Liver (tissue), 9 donors: ENCODE data around the gene PGBD5. TPM values are rescaled to one million over a fixed set of nuclear protein-coding genes. Genes with fewer than 3 reads are reported as not detected.

Source experiments
- DNase-seq: peaks from one replicate; pipeline ENCODE4 v3.0.0-alpha.2; 2017; ENCODE audit warnings: low spot score
- H3K27ac ChIP-seq, 2 donors: one replicate each; pipeline ENCODE4 v1.7.0; 2013; ENCODE audit warnings: inconsistent platforms in 2 of 2, low read length in 2 of 2, control low read depth in 1 of 2, low read depth in 1 of 2, mild to moderate bottlenecking in 1 of 2
- H3K27me3 ChIP-seq, 4 donors: one replicate each; pipeline versions ENCODE4 v1.6.1 to v1.7.0; 2013; ENCODE audit warnings: low read length in 3 of 4, inconsistent platforms in 1 of 4, mild to moderate bottlenecking in 1 of 4, moderate library complexity in 1 of 4; ENCODE audit not compliant: control insufficient read depth in 4 of 4, insufficient read depth in 4 of 4
- H3K36me3 ChIP-seq, 4 donors: one replicate each; pipeline versions ENCODE4 v1.6.1 to v1.7.0; 2013; ENCODE audit warnings: low read length in 3 of 4, mild to moderate bottlenecking in 3 of 4, low read depth in 1 of 4, moderate library complexity in 1 of 4; ENCODE audit not compliant: control insufficient read depth in 4 of 4, insufficient read depth in 3 of 4
- H3K4me1 ChIP-seq, 4 donors: one replicate each; pipeline versions ENCODE4 v1.6.1 to v1.7.0; 2013; ENCODE audit warnings: low read length in 3 of 4, mild to moderate bottlenecking in 3 of 4, moderate library complexity in 1 of 4; ENCODE audit not compliant: control insufficient read depth in 4 of 4, insufficient read depth in 4 of 4
- H3K4me3 ChIP-seq, 3 donors: one replicate each; pipeline versions ENCODE4 v1.6.1 to v1.7.0; 2013; ENCODE audit warnings: low read length in 3 of 3, control low read depth in 1 of 3, low read depth in 1 of 3, mild to moderate bottlenecking in 1 of 3
- H3K9ac ChIP-seq, 2 donors: one replicate each; pipeline ENCODE4 v1.7.0; 2013; ENCODE audit warnings: low read length in 2 of 2, mild to moderate bottlenecking in 2 of 2, moderate library complexity in 2 of 2, control low read depth in 1 of 2, low read depth in 1 of 2
- H3K9me3 ChIP-seq, 4 donors: one replicate each; pipeline versions ENCODE4 v1.6.1 to v1.7.0; 2013; ENCODE audit warnings: low read length in 3 of 4; ENCODE audit not compliant: control insufficient read depth in 4 of 4
- EGR1 ChIP-seq, 2 donors: IDR thresholded peaks; 2 replicates each; pipeline ENCODE4 v1.6.1; 2016 to 2018; ENCODE audit warnings: antibody characterized with exemption in 2 of 2, low read depth in 2 of 2
- FOXA1 ChIP-seq: IDR thresholded peaks from 2 replicates; pipeline ENCODE4 v1.6.1; 2016; ENCODE audit warnings: antibody characterized with exemption
- FOXA2 ChIP-seq: IDR thresholded peaks from 2 replicates; pipeline ENCODE4 v1.6.1; 2016; ENCODE audit warnings: antibody characterized with exemption
- GABPA ChIP-seq, 2 donors: IDR thresholded peaks in 1 of 2; conservative IDR thresholded peaks in 1 of 2; 2 replicates each; pipeline ENCODE4 v1.6.1; 2016; ENCODE audit warnings: antibody characterized with exemption in 2 of 2, mild to moderate bottlenecking in 1 of 2, moderate library complexity in 1 of 2
- HNF4A ChIP-seq, 2 donors: conservative IDR thresholded peaks; 2 replicates each; pipeline ENCODE4 v1.6.1; 2016; ENCODE audit warnings: antibody characterized with exemption in 2 of 2, mild to moderate bottlenecking in 2 of 2
- HNF4G ChIP-seq: IDR thresholded peaks from 2 replicates; pipeline ENCODE4 v1.6.1; 2016; ENCODE audit warnings: antibody characterized with exemption
- JUND ChIP-seq, 2 donors: IDR thresholded peaks; 2 replicates each; pipeline ENCODE4 v1.6.1; 2016; ENCODE audit warnings: antibody characterized with exemption in 2 of 2
- NR2F2 ChIP-seq: IDR thresholded peaks from 2 replicates; pipeline ENCODE4 v1.6.1; 2016; ENCODE audit warnings: antibody characterized with exemption
- RAD21 ChIP-seq, 2 donors: IDR thresholded peaks; 2 replicates each; pipeline ENCODE4 v1.6.1; 2016; ENCODE audit warnings: antibody characterized with exemption in 2 of 2, mild to moderate bottlenecking in 2 of 2
- RXRA ChIP-seq, 2 donors: IDR thresholded peaks; 2 replicates each; pipeline ENCODE4 v1.6.1; 2017 to 2018; ENCODE audit warnings: antibody characterized with exemption in 2 of 2, mild to moderate bottlenecking in 1 of 2
- SP1 ChIP-seq: IDR thresholded peaks from 2 replicates; pipeline ENCODE4 v1.6.1; 2018; ENCODE audit warnings: antibody characterized with exemption, mild to moderate bottlenecking
- TAF1 ChIP-seq: conservative IDR thresholded peaks from 2 replicates; pipeline ENCODE4 v1.6.1; 2016; ENCODE audit warnings: antibody characterized with exemption, mild to moderate bottlenecking
- YY1 ChIP-seq: IDR thresholded peaks from 2 replicates; pipeline ENCODE4 v1.6.1; 2016; ENCODE audit warnings: antibody characterized with exemption, mild to moderate bottlenecking
- WGBS: extraction: QIAGEN DNeasy Blood & Tissue Kit; methylation state at CpG from one replicate; pipeline ENCODE4 v1.1.7; 2013; 5-methylcytosine and 5-hydroxymethylcytosine counted together
- polyA plus RNA-seq, 2 donors: library from polyadenylated mRNA; stranded (reverse) in 1 of 2; unstranded in 1 of 2; fragments of 200-250 nt in 1 of 2; fragments of >200 nt in 1 of 2; fragmentation: Nextera tagmentation in 1 of 2; extraction: Ambion mirVana in 1 of 2; gene quantifications; one replicate each; pipeline versions ENCODE4 v1.2.1 to v1.2.3, GENCODE V29; 2013 to 2015
- total RNA-seq, 2 donors: library from RNA; depleted of rRNA; stranded (reverse); fragments of >200 nt; gene quantifications; one replicate each; pipeline ENCODE4 v1.2.3, GENCODE V29; 2014
- TF ChIP-seq, protein P1 (sequence below): IDR thresholded peaks from 2 replicates; pipeline ENCODE4 v1.6.1; 2016; ENCODE audit warnings: antibody characterized with exemption
- TF ChIP-seq, protein P2 (sequence below): IDR thresholded peaks from 2 replicates; pipeline ENCODE4 v1.6.1; 2016; ENCODE audit warnings: antibody characterized with exemption
- TF ChIP-seq, protein P3 (sequence below): IDR thresholded peaks from 2 replicates; pipeline ENCODE4 v1.6.1; 2016; ENCODE audit warnings: antibody characterized with exemption
- TF ChIP-seq, protein P4 (sequence below): IDR thresholded peaks from 2 replicates; pipeline ENCODE4 v1.6.1; 2016; ENCODE audit warnings: antibody characterized with exemption, mild to moderate bottlenecking
- TF ChIP-seq, protein P5 (sequence below): fragments of 150-350 bp; IDR thresholded peaks from 2 replicates; pipeline ENCODE4 v1.5.1; 2017; ENCODE audit warnings: improper control_type of control experiment, low read depth, low read length; ENCODE audit not compliant: missing input control
- donor health status: healthy.
- donor health status: healthy.
- donor health status: healthy.
- donor health status: healthy.
- donor health status: healthy.

PGBD5 gene
- total and polyA plus RNA-seq, 4 donors = 0.88 to 5.4 (median 2.7) TPM

DNA sequence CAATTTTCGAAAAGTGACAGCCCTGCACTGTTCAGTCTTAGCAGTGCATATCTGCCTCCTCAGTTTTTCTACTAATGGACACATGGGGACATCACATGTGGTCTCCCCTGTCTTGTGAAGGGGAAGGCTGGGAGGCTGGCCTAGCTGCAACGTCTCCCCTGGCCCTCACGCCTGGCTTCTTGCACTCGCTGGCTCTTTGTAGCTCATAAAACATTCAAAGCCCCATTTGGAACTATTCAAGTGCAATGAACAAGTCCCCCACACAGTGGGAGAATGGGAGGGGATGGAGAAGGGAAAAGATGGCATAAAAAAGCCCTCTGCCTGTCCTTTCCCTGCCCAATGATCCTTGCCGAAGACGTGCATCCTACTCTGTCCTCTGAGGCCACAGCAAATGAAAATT, 73.6 kb downstream of the PGBD5 start:
- TF ChIP-seq FOXA2 = no peak
- H3K4me3 ChIP-seq = no peak overlapping the region
- H3K9ac ChIP-seq = no peak overlapping the region
- WGBS = 92% methylated on average over 6 of the region's 6 CpGs
- peaks cover 9 to 36% (median 26%) of the 10 kb centered on the region in 4 donors for H3K4me1 ChIP-seq
- no peaks in the 10 kb centered on the region for H3K27me3 ChIP-seq
- peaks cover 0 to 2% (median 0%) of the 10 kb centered on the region in 4 donors for H3K36me3 ChIP-seq
- H3K27ac ChIP-seq = peak overlapping the region; percentile 44 to 52
- H3K9me3 ChIP-seq = no peaks in the 10 kb centered on the region
- no peak for DNase-seq

DNA sequence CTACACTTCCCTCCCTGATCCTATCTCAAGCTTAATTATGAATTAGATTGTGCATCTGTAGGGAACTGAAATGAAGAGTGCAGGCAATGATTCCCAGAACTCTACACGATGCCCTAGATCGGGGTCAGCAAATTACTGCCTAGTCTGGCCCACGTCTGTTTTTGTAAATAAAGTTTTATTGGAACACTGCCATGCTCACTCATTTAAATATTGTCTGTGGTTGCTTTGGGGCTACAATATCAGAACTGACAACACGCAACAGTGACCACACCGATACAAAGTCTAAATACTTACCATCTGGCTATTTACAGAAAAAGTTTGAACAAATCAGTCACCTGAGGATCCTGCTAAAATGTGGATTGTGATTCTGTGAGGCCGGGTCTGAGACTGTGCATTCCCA, 74.1 kb downstream of the PGBD5 start:
- H3K9ac ChIP-seq = no peak overlapping the region
- peaks cover 9 to 36% (median 26%) of the 10 kb centered on the region in 4 donors for H3K4me1 ChIP-seq
- H3K9me3 ChIP-seq = no peaks in the 10 kb centered on the region
- 35% methylated on average over 6 of the region's 6 CpGs for WGBS
- TF ChIP-seq FOXA2 = peak; percentile 70
- TF ChIP-seq JUND (IDR thresholded peaks at IDR 0.05) = no peak
- peak in 1 of 2 donors; percentile 65 for TF ChIP-seq RXRA (IDR thresholded peaks at IDR 0.05)
- TF ChIP-seq HNF4A (conservative IDR thresholded peaks at IDR 0.05) = peak; percentile 72 to 73
- TF ChIP-seq, protein P1, sequence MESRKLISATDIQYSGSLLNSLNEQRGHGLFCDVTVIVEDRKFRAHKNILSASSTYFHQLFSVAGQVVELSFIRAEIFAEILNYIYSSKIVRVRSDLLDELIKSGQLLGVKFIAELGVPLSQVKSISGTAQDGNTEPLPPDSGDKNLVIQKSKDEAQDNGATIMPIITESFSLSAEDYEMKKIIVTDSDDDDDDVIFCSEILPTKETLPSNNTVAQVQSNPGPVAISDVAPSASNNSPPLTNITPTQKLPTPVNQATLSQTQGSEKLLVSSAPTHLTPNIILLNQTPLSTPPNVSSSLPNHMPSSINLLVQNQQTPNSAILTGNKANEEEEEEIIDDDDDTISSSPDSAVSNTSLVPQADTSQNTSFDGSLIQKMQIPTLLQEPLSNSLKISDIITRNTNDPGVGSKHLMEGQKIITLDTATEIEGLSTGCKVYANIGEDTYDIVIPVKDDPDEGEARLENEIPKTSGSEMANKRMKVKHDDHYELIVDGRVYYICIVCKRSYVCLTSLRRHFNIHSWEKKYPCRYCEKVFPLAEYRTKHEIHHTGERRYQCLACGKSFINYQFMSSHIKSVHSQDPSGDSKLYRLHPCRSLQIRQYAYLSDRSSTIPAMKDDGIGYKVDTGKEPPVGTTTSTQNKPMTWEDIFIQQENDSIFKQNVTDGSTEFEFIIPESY = no peak
- no peak for TF ChIP-seq GABPA (IDR thresholded peaks at IDR 0.05 in 1 of 2, conservative IDR thresholded peaks at IDR 0.05 in 1 of 2)
- TF ChIP-seq HNF4G = peak; percentile 23
- peak; percentile 33 for TF ChIP-seq FOXA1
- peak; percentile 1 for TF ChIP-seq NR2F2
- TF ChIP-seq TAF1 = no peak
- TF ChIP-seq SP1 = peak; percentile 57
- no peaks in the 10 kb centered on the region for H3K27me3 ChIP-seq
- H3K36me3 ChIP-seq = peaks cover 0 to 2% (median 0%) of the 10 kb centered on the region in 4 donors
- peak overlapping the region; percentile 44 to 74 for H3K27ac ChIP-seq
- H3K4me3 ChIP-seq = no peak overlapping the region
- no peak for DNase-seq

DNA sequence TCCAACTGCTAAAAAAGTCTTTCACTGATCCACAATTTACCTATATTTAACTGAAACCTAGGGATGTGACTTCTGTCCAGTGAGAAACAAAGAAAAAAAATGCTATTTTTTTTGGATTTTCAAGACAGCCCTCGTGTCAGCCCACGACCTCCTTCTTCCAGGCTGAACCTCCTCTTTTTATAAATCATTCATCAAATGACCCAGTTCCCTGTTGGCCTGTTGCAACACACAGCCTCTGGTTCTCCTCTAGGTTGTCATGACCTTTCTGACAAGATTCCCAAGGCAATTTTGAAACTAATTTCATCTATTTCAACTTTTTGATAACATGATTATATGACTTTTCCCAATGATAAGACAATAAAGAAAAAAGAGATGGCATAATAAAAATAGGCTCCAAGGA, 74.6 kb downstream of the PGBD5 start:
- peaks cover 9 to 36% (median 26%) of the 10 kb centered on the region in 4 donors for H3K4me1 ChIP-seq
- H3K27ac ChIP-seq = peak overlapping the region; percentile 44 to 74
- no peak for DNase-seq
- TF ChIP-seq, protein P1 = no peak
- TF ChIP-seq JUND (IDR thresholded peaks at IDR 0.05) (peak in 1 of 2 donors; percentile 5), YY1 (no peak), SP1 (peak; percentile 20), GABPA (IDR thresholded peaks at IDR 0.05 in 1 of 2, conservative IDR thresholded peaks at IDR 0.05 in 1 of 2) (no peak), RAD21 (IDR thresholded peaks at IDR 0.05) (peak in 1 of 2 donors; percentile 27), FOXA1 (no peak), TAF1 (no peak), HNF4A (conservative IDR thresholded peaks at IDR 0.05) (peak in 1 of 2 donors; percentile 62), RXRA (IDR thresholded peaks at IDR 0.05) (peak; percentile 37 to 64), NR2F2 (peak; percentile 45), EGR1 (IDR thresholded peaks at IDR 0.05; ENCODE audit: low read depth in 2 of 2) (no peak), FOXA2 (no peak), HNF4G (no peak)
- TF ChIP-seq, protein P2, sequence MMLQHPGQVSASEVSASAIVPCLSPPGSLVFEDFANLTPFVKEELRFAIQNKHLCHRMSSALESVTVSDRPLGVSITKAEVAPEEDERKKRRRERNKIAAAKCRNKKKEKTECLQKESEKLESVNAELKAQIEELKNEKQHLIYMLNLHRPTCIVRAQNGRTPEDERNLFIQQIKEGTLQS = no peak
- TF ChIP-seq, protein P3, sequence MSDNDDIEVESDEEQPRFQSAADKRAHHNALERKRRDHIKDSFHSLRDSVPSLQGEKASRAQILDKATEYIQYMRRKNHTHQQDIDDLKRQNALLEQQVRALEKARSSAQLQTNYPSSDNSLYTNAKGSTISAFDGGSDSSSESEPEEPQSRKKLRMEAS = no peak
- TF ChIP-seq, protein P4, sequence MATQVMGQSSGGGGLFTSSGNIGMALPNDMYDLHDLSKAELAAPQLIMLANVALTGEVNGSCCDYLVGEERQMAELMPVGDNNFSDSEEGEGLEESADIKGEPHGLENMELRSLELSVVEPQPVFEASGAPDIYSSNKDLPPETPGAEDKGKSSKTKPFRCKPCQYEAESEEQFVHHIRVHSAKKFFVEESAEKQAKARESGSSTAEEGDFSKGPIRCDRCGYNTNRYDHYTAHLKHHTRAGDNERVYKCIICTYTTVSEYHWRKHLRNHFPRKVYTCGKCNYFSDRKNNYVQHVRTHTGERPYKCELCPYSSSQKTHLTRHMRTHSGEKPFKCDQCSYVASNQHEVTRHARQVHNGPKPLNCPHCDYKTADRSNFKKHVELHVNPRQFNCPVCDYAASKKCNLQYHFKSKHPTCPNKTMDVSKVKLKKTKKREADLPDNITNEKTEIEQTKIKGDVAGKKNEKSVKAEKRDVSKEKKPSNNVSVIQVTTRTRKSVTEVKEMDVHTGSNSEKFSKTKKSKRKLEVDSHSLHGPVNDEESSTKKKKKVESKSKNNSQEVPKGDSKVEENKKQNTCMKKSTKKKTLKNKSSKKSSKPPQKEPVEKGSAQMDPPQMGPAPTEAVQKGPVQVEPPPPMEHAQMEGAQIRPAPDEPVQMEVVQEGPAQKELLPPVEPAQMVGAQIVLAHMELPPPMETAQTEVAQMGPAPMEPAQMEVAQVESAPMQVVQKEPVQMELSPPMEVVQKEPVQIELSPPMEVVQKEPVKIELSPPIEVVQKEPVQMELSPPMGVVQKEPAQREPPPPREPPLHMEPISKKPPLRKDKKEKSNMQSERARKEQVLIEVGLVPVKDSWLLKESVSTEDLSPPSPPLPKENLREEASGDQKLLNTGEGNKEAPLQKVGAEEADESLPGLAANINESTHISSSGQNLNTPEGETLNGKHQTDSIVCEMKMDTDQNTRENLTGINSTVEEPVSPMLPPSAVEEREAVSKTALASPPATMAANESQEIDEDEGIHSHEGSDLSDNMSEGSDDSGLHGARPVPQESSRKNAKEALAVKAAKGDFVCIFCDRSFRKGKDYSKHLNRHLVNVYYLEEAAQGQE = no peak
- TF ChIP-seq, protein P5, sequence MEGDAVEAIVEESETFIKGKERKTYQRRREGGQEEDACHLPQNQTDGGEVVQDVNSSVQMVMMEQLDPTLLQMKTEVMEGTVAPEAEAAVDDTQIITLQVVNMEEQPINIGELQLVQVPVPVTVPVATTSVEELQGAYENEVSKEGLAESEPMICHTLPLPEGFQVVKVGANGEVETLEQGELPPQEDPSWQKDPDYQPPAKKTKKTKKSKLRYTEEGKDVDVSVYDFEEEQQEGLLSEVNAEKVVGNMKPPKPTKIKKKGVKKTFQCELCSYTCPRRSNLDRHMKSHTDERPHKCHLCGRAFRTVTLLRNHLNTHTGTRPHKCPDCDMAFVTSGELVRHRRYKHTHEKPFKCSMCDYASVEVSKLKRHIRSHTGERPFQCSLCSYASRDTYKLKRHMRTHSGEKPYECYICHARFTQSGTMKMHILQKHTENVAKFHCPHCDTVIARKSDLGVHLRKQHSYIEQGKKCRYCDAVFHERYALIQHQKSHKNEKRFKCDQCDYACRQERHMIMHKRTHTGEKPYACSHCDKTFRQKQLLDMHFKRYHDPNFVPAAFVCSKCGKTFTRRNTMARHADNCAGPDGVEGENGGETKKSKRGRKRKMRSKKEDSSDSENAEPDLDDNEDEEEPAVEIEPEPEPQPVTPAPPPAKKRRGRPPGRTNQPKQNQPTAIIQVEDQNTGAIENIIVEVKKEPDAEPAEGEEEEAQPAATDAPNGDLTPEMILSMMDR = no peak
- H3K4me3 ChIP-seq = no peak overlapping the region
- no peaks in the 10 kb centered on the region for H3K9me3 ChIP-seq
- H3K9ac ChIP-seq = no peak overlapping the region
- WGBS = 10% methylated on average over 2 of the region's 2 CpGs
- no peaks in the 10 kb centered on the region for H3K27me3 ChIP-seq
- H3K36me3 ChIP-seq = peaks cover 0 to 2% (median 0%) of the 10 kb centered on the region in 4 donors
